Thoracic aorta (tissue), 2 donors: ENCODE results near the gene KLHL18. TPM values are rescaled to one million over a fixed set of nuclear protein-coding genes. Genes with fewer than 3 reads are reported as not detected.

Experiments used
- ATAC-seq: fragments of 150-250 bp; one replicate; pipeline ENCODE4 v1.8.0; 2017; ENCODE audit warnings: low read depth; ENCODE audit not compliant: insufficient number of reproducible peaks, low FRiP score
- DNase-seq: peaks from one replicate; pipeline ENCODE4 v3.0.0-alpha.2; 2020; ENCODE audit warnings: low spot score
- H3K27ac ChIP-seq, 2 donors: fragments of 200-600 bp; sonication (generic); 1 replicate in 1 of 2; 2 replicates in 1 of 2; pipeline ENCODE4 v1.5.1; 2016; ENCODE audit warnings: mild to moderate bottlenecking in 2 of 2, moderate library complexity in 2 of 2
- H3K27me3 ChIP-seq: fragments of 200-600 bp; sonication (generic); replicated peaks from 2 replicates; pipeline ENCODE4 v1.6.0; 2016; ENCODE audit warnings: mild to moderate bottlenecking; ENCODE audit not compliant: insufficient read depth
- H3K36me3 ChIP-seq: fragments of 200-600 bp; sonication (generic); one replicate; pipeline ENCODE4 v1.5.1; 2016
- H3K4me1 ChIP-seq, 2 donors: fragments of 200-600 bp; sonication (generic); 1 replicate in 1 of 2; 2 replicates in 1 of 2; pipeline versions ENCODE4 v1.5.1 to v1.6.0; 2016; ENCODE audit warnings: low read depth in 2 of 2, mild to moderate bottlenecking in 1 of 2; ENCODE audit not compliant: control insufficient read depth in 1 of 2
- H3K4me3 ChIP-seq: fragments of 200-600 bp; sonication (generic); 2 replicates; pipeline ENCODE4 v1.5.1; 2016; ENCODE audit warnings: mild to moderate bottlenecking
- H3K9me3 ChIP-seq: fragments of 200-600 bp; sonication (generic); 2 replicates; pipeline ENCODE4 v1.5.1; 2016
- CTCF ChIP-seq: fragments of 200-600 bp; sonication (generic); IDR thresholded peaks from one replicate; pipeline ENCODE4 v1.5.1; 2019; ENCODE audit warnings: antibody characterized with exemption
- total RNA-seq, 2 donors: library from RNA; depleted of rRNA; stranded (reverse); fragments of >200 nt; gene quantifications; one replicate each; pipeline versions ENCODE4 v1.1.0 to v1.2.3, GENCODE V29; 2016

KLHL18 gene
- total RNA-seq, 2 donors from 2014 or later = 18.4 to 30.9 TPM

- no peaks in the 10 kb centered on the region for H3K4me1 ChIP-seq
- no peak overlapping the region for H3K4me3 ChIP-seq
- no peaks in the 10 kb centered on the region for H3K27me3 ChIP-seq
- H3K27ac ChIP-seq = no peak overlapping the region
- no peak for ATAC-seq
- TF ChIP-seq CTCF = no peak
- peaks cover 39% of the 10 kb centered on the region for H3K36me3 ChIP-seq
- H3K9me3 ChIP-seq = no peaks in the 10 kb centered on the region
- DNase-seq = no peak
These were observed 60.8 kb downstream of the KLHL18 start for GRCh38 chr3:47343471-47343971.

- Histone ChIP-seq H3K4me3 (no peak overlapping the region), H3K36me3 (peaks cover 30% of the 10 kb centered on the region), H3K27me3 (no peaks in the 10 kb centered on the region), H3K9me3 (no peaks in the 10 kb centered on the region), H3K4me1 (no peaks in the 10 kb centered on the region), H3K27ac (no peak overlapping the region)
- ATAC-seq (no peak), DNase-seq (no peak)
- no peak for TF ChIP-seq CTCF
These were observed 62.2 kb downstream of the KLHL18 start for GRCh38 chr3:47344971-47345370.

GRCh38 chr3:47347217-47347801 lies 64.6 kb downstream of the KLHL18 start:
- Histone ChIP-seq H3K36me3 (peaks cover 19% of the 10 kb centered on the region), H3K4me1 (no peaks in the 10 kb centered on the region), H3K4me3 (no peak overlapping the region), H3K27me3 (no peaks in the 10 kb centered on the region), H3K9me3 (no peaks in the 10 kb centered on the region), H3K27ac (no peak overlapping the region)
- no peak for DNase-seq
- ATAC-seq = no peak
- no peak for TF ChIP-seq CTCF

GRCh38 chr3:47348411-47349154 lies 65.8 kb downstream of the KLHL18 start:
- TF ChIP-seq CTCF = no peak
- H3K4me3 ChIP-seq = no peak overlapping the region
- no peaks in the 10 kb centered on the region for H3K4me1 ChIP-seq
- peaks cover 16% of the 10 kb centered on the region for H3K36me3 ChIP-seq
- no peak overlapping the region for H3K27ac ChIP-seq
- ATAC-seq = no peak
- no peak for DNase-seq
- no peaks in the 10 kb centered on the region for H3K27me3 ChIP-seq
- H3K9me3 ChIP-seq = no peaks in the 10 kb centered on the region

- Histone ChIP-seq H3K4me1 (no peaks in the 10 kb centered on the region), H3K9me3 (peaks cover 16% of the 10 kb centered on the region), H3K27ac (no peak overlapping the region), H3K4me3 (no peak overlapping the region), H3K36me3 (no peaks in the 10 kb centered on the region), H3K27me3 (no peaks in the 10 kb centered on the region)
- DNase-seq (no peak), ATAC-seq (no peak)
- no peak for TF ChIP-seq CTCF
These were observed 72.3 kb downstream of the KLHL18 start for GRCh38 chr3:47355010-47355409.
